Measurements from ENCODE around the gene PARP11.
A peak's percentile ranks its signal among the peaks of the same experiment; 100 is the strongest.

The PARP11 gene

GRCh38 chr12:3891201-3891600, 18.0 kb upstream of the PARP11 start:
- Histone ChIP-seq H2BK12ac (ENCODE audit: low read length) (no peak overlapping the region), H4K8ac (ENCODE audit: low read depth, low read length) (no peak overlapping the region), H3K27me3 (ENCODE audit: insufficient read depth, low read length) (no peaks in the 10 kb centered on the region), H3K27ac (ENCODE audit: low read depth, low read length) (no peak overlapping the region), H2AFZ (ENCODE audit: insufficient read depth, low read length, poor library complexity) (no peak overlapping the region), H2AK5ac (ENCODE audit: low read length) (no peak overlapping the region), H3K14ac (ENCODE audit: low read length) (no peak overlapping the region), H4K12ac (ENCODE audit: low read depth, low read length) (no peak overlapping the region), H2BK5ac (ENCODE audit: low read depth, low read length, poor library complexity) (no peak overlapping the region), H3K23ac (ENCODE audit: low read length) (no peak overlapping the region), H4K91ac (ENCODE audit: low read depth, low read length) (no peak overlapping the region), H3K36me3 (ENCODE audit: control insufficient read depth in 1 of 2, insufficient read depth in 2 of 2, low read length in 2 of 2) (no peaks in the 10 kb centered on the region), H3K9ac (ENCODE audit: low read length) (no peak overlapping the region), H2BK120ac (ENCODE audit: insufficient read depth, low read length, poor library complexity) (no peak overlapping the region), H3K79me1 (ENCODE audit: low read length) (no peaks in the 10 kb centered on the region), H3K79me2 (ENCODE audit: control insufficient read depth, insufficient read depth, low read length, poor library complexity) (no peaks in the 10 kb centered on the region), H3K4ac (ENCODE audit: low read depth, low read length) (no peak overlapping the region), H3K9me3 (ENCODE audit: insufficient read depth, low read depth, low read length) (peaks cover 2% of the 10 kb centered on the region), H3K4me2 (ENCODE audit: low read length) (no peak overlapping the region), H3K18ac (ENCODE audit: low read length) (no peak overlapping the region), H3K4me1 (ENCODE audit: control insufficient read depth in 1 of 2, insufficient read depth in 2 of 2, low read length in 2 of 2) (peaks cover 0 to 2% of the 10 kb centered on the region in 2 experiments), H3K4me3 (ENCODE audit: low read depth, low read length) (no peak overlapping the region)
- no peak for DNase-seq
- WGBS (ENCODE audit: extremely low coverage, insufficient coverage, insufficient read length), result no CpG with 5 or more reads among the region's 10 CpGs

DNA sequence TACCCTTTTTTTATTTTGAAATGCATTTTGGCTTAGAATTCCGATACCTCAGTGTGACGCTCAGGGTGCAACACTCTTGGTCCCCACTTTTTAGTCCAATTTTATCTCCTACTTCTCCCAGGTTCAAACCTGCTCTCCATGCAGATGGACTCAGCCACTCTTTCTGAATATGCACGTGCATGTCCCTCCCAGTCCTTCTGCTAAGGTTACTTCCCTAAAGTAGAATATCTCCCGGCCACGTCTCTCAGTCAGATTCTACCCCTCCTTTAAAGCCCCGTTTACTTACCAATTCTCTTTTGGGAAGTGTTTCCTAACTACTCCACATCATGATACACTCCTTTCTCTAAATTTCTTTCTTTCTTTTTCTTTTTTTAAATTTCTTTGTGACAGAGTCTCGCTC, 15.5 kb upstream of the PARP11 start:
- no peak overlapping the region for H3K14ac ChIP-seq (ENCODE audit: low read length)
- no peaks in the 10 kb centered on the region for H3K36me3 ChIP-seq (ENCODE audit: control insufficient read depth in 1 of 2, insufficient read depth in 2 of 2, low read length in 2 of 2)
- H4K12ac ChIP-seq (ENCODE audit: low read depth, low read length), result no peak overlapping the region
- no peak overlapping the region for H2AK5ac ChIP-seq (ENCODE audit: low read length)
- no peak overlapping the region for H3K23ac ChIP-seq (ENCODE audit: low read length)
- H3K27ac ChIP-seq (ENCODE audit: low read depth, low read length), result no peak overlapping the region
- H3K4me1 ChIP-seq (ENCODE audit: control insufficient read depth in 1 of 2, insufficient read depth in 2 of 2, low read length in 2 of 2), result no peaks in the 10 kb centered on the region
- no peak for DNase-seq
- H4K91ac ChIP-seq (ENCODE audit: low read depth, low read length), result no peak overlapping the region
- WGBS (ENCODE audit: extremely low coverage, insufficient coverage, insufficient read length), result no CpG with 5 or more reads among the region's 7 CpGs
- no peak overlapping the region for H2BK5ac ChIP-seq (ENCODE audit: low read depth, low read length, poor library complexity)
- H3K27me3 ChIP-seq (ENCODE audit: insufficient read depth, low read length), result no peaks in the 10 kb centered on the region
- H3K4me2 ChIP-seq (ENCODE audit: low read length), result no peak overlapping the region
- no peak overlapping the region for H2AFZ ChIP-seq (ENCODE audit: insufficient read depth, low read length, poor library complexity)
- H2BK120ac ChIP-seq (ENCODE audit: insufficient read depth, low read length, poor library complexity), result peak overlapping the region; percentile 23
- no peak overlapping the region for H3K4me3 ChIP-seq (ENCODE audit: low read depth, low read length)
- no peak overlapping the region for H3K18ac ChIP-seq (ENCODE audit: low read length)
- H4K8ac ChIP-seq (ENCODE audit: low read depth, low read length), result no peak overlapping the region
- no peaks in the 10 kb centered on the region for H3K79me2 ChIP-seq (ENCODE audit: control insufficient read depth, insufficient read depth, low read length, poor library complexity)
- H2BK12ac ChIP-seq (ENCODE audit: low read length), result peak overlapping the region; percentile 63
- peaks cover 2% of the 10 kb centered on the region for H3K9me3 ChIP-seq (ENCODE audit: insufficient read depth, low read depth, low read length)
- no peak overlapping the region for H3K9ac ChIP-seq (ENCODE audit: low read length)
- no peak overlapping the region for H3K4ac ChIP-seq (ENCODE audit: low read depth, low read length)
- H3K79me1 ChIP-seq (ENCODE audit: low read length), result no peaks in the 10 kb centered on the region

- no peak overlapping the region for H2AFZ ChIP-seq (ENCODE audit: insufficient read depth, low read length, poor library complexity)
- H3K18ac ChIP-seq (ENCODE audit: low read length), result no peak overlapping the region
- no peak overlapping the region for H2BK120ac ChIP-seq (ENCODE audit: insufficient read depth, low read length, poor library complexity)
- H3K27me3 ChIP-seq (ENCODE audit: insufficient read depth, low read length), result no peaks in the 10 kb centered on the region
- H3K79me2 ChIP-seq (ENCODE audit: control insufficient read depth, insufficient read depth, low read length, poor library complexity), result no peaks in the 10 kb centered on the region
- H3K27ac ChIP-seq (ENCODE audit: low read depth, low read length), result no peak overlapping the region
- H4K91ac ChIP-seq (ENCODE audit: low read depth, low read length), result no peak overlapping the region
- H3K4me2 ChIP-seq (ENCODE audit: low read length), result no peak overlapping the region
- no peak overlapping the region for H4K8ac ChIP-seq (ENCODE audit: low read depth, low read length)
- H3K4ac ChIP-seq (ENCODE audit: low read depth, low read length), result no peak overlapping the region
- DNase-seq, result peak; percentile 4 to 77
- H3K36me3 ChIP-seq (ENCODE audit: control insufficient read depth in 1 of 2, insufficient read depth in 2 of 2, low read length in 2 of 2), result no peaks in the 10 kb centered on the region
- H3K9ac ChIP-seq (ENCODE audit: low read length), result no peak overlapping the region
- no CpG with 5 or more reads among the region's 8 CpGs for WGBS (ENCODE audit: extremely low coverage, insufficient coverage, insufficient read length)
- no peak overlapping the region for H3K14ac ChIP-seq (ENCODE audit: low read length)
- peaks cover 0 to 2% of the 10 kb centered on the region in 2 experiments for H3K4me1 ChIP-seq (ENCODE audit: control insufficient read depth in 1 of 2, insufficient read depth in 2 of 2, low read length in 2 of 2)
- H4K12ac ChIP-seq (ENCODE audit: low read depth, low read length), result no peak overlapping the region
- no peak overlapping the region for H3K4me3 ChIP-seq (ENCODE audit: low read depth, low read length)
- no peak overlapping the region for H2BK12ac ChIP-seq (ENCODE audit: low read length)
- H2AK5ac ChIP-seq (ENCODE audit: low read length), result no peak overlapping the region
- H3K23ac ChIP-seq (ENCODE audit: low read length), result no peak overlapping the region
- no peaks in the 10 kb centered on the region for H3K79me1 ChIP-seq (ENCODE audit: low read length)
- H3K9me3 ChIP-seq (ENCODE audit: insufficient read depth, low read depth, low read length), result no peaks in the 10 kb centered on the region
- H2BK5ac ChIP-seq (ENCODE audit: low read depth, low read length, poor library complexity), result no peak overlapping the region
These were observed 12.3 kb upstream of the PARP11 start for GRCh38 chr12:3885277-3886094.

DNA sequence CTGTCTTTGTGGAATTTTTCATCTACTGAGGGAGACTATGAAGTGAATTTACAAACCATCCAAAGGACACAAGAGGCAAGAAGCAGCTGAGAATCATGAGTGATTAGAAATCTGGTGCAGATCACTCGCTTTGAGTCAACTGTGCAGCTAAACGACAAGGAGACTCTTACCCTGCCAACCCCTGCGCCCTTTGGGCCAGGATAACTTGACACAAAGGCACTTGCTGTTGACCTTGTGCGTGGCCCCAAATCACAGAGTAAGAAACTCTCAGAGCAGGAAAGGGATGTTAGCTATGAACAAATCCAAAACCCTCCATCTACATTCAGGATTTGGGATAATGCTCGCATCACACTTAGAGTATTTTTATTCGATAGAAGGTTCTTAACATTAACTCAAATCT, 11.5 kb upstream of the PARP11 start:
- no CpG with 5 or more reads among the region's 6 CpGs for WGBS (ENCODE audit: extremely low coverage, insufficient coverage, insufficient read length)

More for the DNA sequence above, 11.5 kb upstream of the PARP11 start:
- Histone ChIP-seq H3K9me3 (ENCODE audit: insufficient read depth, low read depth, low read length) (no peaks in the 10 kb centered on the region), H3K4ac (ENCODE audit: low read depth, low read length) (no peak overlapping the region), H3K4me1 (ENCODE audit: control insufficient read depth in 1 of 2, insufficient read depth in 2 of 2, low read length in 2 of 2) (peaks cover 0 to 2% of the 10 kb centered on the region in 2 experiments), H2AFZ (ENCODE audit: insufficient read depth, low read length, poor library complexity) (no peak overlapping the region), H3K79me2 (ENCODE audit: control insufficient read depth, insufficient read depth, low read length, poor library complexity) (no peaks in the 10 kb centered on the region), H3K4me3 (ENCODE audit: low read depth, low read length) (no peak overlapping the region), H3K27ac (ENCODE audit: low read depth, low read length) (no peak overlapping the region), H3K27me3 (ENCODE audit: insufficient read depth, low read length) (no peaks in the 10 kb centered on the region), H4K91ac (ENCODE audit: low read depth, low read length) (peak overlapping the region; percentile 43), H3K23ac (ENCODE audit: low read length) (no peak overlapping the region), H3K9ac (ENCODE audit: low read length) (no peak overlapping the region), H3K4me2 (ENCODE audit: low read length) (no peak overlapping the region), H3K79me1 (ENCODE audit: low read length) (no peaks in the 10 kb centered on the region), H2BK12ac (ENCODE audit: low read length) (peak overlapping the region; percentile 86), H3K36me3 (ENCODE audit: control insufficient read depth in 1 of 2, insufficient read depth in 2 of 2, low read length in 2 of 2) (no peaks in the 10 kb centered on the region), H2BK120ac (ENCODE audit: insufficient read depth, low read length, poor library complexity) (peak overlapping the region; percentile 53), H4K8ac (ENCODE audit: low read depth, low read length) (no peak overlapping the region), H3K18ac (ENCODE audit: low read length) (no peak overlapping the region), H4K12ac (ENCODE audit: low read depth, low read length) (no peak overlapping the region), H2AK5ac (ENCODE audit: low read length) (no peak overlapping the region), H2BK5ac (ENCODE audit: low read depth, low read length, poor library complexity) (peak overlapping the region; percentile 57), H3K14ac (ENCODE audit: low read length) (no peak overlapping the region)
- DNase-seq, result no peak

All from trophoblast cell (in vitro differentiated cells and primary cell).